GM18505 (cell line): ENCODE data around the gene SELENOP.

Experiments
- ATAC-seq: cut with Tn5 transposase; IDR thresholded peaks from one replicate; pipeline ENCODE4 v1.9.1; 2021; ENCODE audit not compliant: unreplicated experiment
- POLR2A ChIP-seq: IDR thresholded peaks from 4 replicates; pipeline ENCODE4 v1.6.1; 2011; ENCODE audit warnings: borderline replicate concordance; ENCODE audit not compliant: insufficient read depth, insufficient read length; ENCODE audit errors: extremely low read depth

Gene SELENOP

DNA sequence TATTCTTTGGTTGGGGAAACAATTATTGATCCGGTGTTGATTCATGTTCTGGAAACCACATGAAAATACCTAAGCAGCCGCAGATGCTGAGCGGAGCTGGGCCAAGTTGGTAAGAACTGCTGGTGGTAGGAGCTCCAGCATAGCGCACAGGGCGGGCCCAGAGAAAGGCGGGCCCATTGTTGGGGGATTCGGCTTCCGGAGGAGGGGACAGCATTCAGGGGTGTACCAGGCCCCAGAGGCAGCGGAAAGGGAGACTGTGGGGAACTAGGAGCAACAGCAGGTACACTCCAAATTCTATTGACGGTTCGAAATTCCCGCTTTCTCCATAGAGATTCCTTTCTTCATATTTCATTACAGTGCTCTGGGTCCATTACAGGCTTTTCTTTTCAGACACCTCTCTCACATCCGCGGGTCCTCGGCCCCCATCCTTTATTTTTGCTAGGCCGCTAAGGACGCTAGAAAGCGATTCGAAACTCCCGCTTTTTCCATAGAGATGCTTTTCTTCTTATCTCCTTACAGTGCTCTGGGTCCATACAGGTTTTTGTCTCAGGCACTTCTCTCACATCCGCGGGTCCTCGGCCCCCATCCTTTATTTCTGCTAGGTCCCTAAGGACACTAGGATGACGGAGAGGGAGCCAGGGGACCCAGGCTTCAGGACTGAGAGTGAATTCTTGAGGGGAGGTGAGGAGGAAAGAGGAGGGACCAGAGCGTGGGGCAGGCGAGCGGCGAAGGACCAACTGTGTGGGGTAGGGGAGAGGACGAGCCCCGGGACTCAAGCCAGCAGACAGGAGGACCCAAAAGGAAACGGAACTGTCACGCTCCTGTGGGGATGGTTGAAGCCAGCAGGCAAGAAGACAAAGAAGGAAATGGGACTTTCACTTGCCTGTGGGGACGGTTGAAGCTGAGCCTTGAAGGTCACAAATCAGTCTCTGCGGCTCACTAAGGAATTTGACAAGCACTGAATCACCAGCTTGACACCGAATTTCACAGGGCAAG is 54.8 kb downstream of the SELENOP start, which contains the start of gene CCDC152:
TSS of gene CCDC152 (plus strand) at position 213 of the 996 bp plus-strand sequence. CDS start 2,304 bp downstream, outside the sequence.
- peak; percentile 54 for TF ChIP-seq POLR2A
- peak; percentile 92 for ATAC-seq

DNA sequence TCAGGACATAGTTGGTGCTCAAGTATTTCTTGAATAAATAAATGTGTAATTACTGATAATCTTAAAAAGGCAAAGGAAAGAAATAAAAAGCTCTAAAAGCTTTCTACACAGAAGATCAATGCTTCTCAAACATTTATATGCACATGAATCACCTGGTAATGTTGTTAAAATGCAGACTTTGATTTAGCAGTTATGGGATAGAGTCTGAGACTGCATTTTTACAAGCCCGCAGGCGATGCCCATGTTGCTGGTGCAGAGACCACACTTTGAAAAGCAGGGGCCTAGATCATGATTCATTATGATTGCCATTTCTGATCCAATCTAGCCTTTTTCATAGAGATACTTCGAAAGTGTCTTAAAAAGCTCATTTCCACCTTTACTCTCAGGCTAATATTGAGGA is 58.6 kb downstream of the SELENOP start:
- TF ChIP-seq POLR2A: no peak
- no peak for ATAC-seq

DNA sequence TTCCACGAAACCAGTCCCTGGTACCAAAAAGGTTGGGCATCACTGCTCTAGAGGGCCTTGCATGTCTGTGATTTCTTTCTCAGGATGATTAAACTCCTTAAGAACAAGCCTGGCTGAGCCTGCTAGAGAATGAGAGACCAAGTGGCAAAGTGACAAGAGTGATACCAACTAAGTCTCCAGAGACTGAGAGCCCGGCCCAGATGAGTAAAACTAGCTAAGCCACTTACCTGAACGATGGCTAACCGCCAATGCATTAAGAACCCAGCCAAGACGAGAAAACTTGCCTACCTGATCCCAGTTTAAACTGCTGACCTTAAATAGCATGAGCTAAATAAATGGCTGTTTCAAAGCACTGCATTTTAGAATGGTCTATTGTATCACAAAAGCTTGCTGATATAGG is 60.6 kb downstream of the SELENOP start:
- TF ChIP-seq POLR2A: no peak
- no peak for ATAC-seq

DNA sequence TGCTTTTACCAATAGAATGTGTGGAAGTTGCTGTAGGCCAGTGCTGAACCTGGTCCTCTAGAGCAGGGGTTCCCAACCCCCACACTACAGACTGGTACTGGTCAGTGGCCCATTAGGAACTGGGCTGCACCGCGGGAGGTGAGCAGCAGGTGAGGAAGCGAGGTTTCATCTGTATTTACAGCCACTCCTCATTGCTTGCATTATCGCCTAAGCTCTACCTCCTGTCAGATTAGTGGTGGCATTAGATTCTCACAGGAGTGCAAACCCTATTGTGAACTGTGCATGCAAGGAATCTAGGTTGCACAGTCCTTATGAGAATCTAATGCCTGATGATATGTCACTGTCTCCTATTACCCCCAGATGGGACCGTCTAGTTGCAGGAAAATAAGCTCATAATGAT is 61.2 kb downstream of the SELENOP start:
- no peak for TF ChIP-seq POLR2A
- ATAC-seq: no peak
